ACHN (cell line): ENCODE data around the gene LDLRAD4.

ENCODE experiments used
- DNase-seq: peaks from one replicate; pipeline ENCODE4 v3.0.0-alpha.2; 2015
- in situ Hi-C: cut with HindIII; loops from 2 replicates; pipeline ENCODE4 v1.10.0; 2017; ENCODE audit warnings: low sequenced_read_pairs, low pct_ligation_motif_present, low pct_unique_long_range_greater_than_20kb

LDLRAD4 gene

DNA sequence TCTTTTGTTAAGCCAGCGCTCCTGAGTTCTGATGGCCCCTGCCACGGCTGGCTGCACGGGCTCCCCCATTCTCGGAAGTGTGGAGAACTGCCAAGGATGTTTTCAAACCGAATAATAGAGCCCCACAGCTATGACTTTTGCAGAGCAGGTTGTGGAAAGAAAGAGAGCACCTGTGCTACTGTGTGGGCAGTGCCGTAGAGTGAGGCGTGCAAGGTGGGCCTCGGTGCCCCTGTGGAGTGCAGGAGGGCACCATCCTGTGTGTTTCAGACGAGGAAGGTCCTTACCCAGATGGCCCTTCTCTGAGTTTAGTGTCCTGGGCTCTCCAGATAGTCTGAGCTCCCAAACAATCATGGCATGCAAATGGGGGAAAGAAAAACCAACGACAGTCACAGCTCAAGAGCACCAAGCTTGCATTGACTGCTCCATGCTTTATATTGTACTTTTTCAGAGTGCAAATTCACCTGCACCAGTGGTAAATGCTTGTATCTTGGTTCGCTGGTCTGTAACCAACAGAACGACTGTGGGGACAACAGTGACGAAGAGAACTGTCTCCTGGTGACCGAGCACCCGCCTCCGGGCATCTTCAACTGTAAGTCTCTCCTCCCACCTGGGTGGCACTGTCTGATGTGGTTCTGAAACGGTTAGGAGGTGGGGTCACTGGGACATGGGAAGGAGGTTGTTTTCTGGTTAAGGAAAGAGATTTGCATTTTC is 219.4 kb downstream of the LDLRAD4 start:
- in situ Hi-C loops = no loop called here
- no peak for DNase-seq

- in situ Hi-C loops = no loop called here
- no peak for DNase-seq
Observed at GRCh38 chr18:13438507-13439056, 220.0 kb downstream of the LDLRAD4 start.

DNA sequence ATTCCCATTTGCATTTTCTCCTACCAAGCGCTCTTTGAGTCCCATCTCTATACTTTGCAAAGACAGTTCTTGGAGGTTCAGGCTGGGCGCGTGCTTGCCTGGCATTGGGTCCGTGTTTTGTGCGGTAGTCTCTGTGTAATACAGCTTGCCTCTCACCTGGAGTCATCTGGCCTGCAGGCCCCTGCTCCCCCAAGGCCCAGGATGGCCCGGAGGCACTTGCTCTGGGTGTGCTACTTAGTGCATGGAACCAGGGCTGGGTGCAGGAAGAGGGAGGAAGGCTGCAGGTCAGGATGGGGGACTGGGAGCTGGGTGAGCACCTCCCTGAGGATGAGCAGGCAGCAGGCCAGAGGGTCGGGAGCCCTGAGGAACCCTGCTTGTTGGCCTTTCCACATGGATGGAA is 220.9 kb downstream of the LDLRAD4 start:
- DNase-seq = no peak
- in situ Hi-C loops = no loop called here

GRCh38 chr18:13440277-13441248 is 222.0 kb downstream of the LDLRAD4 start:
- DNase-seq = no peak
- in situ Hi-C loops = no loop called here

- no peak for DNase-seq
- in situ Hi-C loops = no loop called here
Observed at GRCh38 chr18:13441736-13442135, 223.2 kb downstream of the LDLRAD4 start.

DNA sequence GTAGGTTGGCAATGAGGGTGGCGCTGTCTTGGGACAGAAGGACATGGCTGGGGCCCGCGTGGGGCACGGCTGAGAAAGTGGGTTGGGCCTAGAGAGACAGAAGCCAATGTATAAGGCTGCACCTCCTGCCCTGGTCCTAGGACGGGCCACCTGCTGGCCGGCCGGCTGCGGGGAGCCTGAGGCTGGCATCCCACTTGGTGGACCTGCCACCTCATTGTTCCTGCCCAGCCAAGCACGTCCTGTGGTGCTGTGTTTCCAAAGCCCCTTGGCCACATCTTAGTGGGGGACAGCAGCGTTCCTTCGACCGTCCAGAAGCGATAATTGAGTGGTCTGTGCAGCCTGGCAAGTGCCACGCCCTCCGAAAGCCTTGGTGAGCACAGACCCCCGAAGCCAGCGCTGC is 223.9 kb downstream of the LDLRAD4 start:
- in situ Hi-C loops = no loop called here
- no peak for DNase-seq

DNA sequence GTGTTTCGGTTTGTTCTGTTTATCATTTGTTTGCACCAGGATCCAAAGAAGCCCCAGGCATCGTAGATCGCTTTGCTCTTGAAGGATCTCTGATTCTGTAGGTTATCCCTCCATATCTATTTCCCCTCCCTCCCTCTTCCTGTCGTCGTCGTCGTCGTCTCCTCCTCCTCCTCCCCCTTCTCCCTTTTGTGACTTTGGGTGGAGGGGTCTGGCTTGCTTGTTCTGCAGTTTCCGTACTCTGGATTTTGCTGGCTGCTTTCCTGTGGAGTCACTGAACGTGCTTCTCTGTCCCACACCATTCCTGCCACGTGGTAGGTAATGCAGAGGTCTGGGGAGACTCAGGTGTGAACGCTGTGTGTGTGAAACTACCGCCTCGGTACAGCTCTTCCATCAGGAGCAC is 225.0 kb downstream of the LDLRAD4 start:
- in situ Hi-C loops = no loop called here
- DNase-seq = no peak

DNA sequence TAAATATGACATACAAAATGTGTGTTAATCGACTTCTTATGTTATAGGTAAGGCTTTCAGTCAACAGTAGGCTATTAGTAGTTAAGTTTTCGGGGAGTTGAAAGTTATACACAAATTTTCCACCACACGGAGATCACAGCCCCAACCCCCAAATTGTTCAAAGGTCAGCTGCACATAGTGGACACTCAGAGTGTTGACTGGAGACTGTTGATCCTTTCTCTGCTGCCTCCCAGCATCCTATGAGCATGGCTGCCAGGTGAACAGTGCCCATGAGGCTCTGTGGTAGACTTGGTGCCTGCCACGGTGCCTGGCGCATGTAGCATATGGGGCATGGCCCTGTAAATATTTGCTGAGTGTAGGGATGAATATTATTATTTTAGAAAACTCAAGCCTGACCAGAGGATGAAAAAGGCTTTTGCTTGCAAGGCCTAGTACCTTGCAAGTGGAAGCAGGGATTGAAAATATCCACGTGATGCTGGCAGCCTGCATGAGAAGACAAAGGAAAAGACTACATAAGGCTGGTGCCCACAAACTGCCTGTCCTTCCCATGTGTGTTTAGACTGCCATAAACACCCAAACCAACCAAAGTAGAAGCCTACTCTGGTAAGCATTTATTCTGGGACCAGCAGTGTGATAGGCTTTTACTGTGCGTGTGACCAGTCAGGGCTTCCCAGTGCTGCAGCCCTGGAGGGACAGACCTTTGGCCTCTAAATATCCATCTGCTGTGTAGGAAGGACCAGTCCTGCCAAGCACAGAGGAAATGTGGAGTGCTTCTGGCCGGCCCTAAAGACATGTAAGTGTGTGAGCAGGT is 226.1 kb downstream of the LDLRAD4 start:
- in situ Hi-C loops = no loop called here
- DNase-seq = no peak

- in situ Hi-C loops = no loop called here
- no peak for DNase-seq
Observed at GRCh38 chr18:13445241-13445897, 226.8 kb downstream of the LDLRAD4 start.

- in situ Hi-C loops = no loop called here
- DNase-seq = no peak
Observed at GRCh38 chr18:13446024-13446423, 227.5 kb downstream of the LDLRAD4 start.

GRCh38 chr18:13446610-13447461 is 228.3 kb downstream of the LDLRAD4 start:
- in situ Hi-C loops = no loop called here

DNA sequence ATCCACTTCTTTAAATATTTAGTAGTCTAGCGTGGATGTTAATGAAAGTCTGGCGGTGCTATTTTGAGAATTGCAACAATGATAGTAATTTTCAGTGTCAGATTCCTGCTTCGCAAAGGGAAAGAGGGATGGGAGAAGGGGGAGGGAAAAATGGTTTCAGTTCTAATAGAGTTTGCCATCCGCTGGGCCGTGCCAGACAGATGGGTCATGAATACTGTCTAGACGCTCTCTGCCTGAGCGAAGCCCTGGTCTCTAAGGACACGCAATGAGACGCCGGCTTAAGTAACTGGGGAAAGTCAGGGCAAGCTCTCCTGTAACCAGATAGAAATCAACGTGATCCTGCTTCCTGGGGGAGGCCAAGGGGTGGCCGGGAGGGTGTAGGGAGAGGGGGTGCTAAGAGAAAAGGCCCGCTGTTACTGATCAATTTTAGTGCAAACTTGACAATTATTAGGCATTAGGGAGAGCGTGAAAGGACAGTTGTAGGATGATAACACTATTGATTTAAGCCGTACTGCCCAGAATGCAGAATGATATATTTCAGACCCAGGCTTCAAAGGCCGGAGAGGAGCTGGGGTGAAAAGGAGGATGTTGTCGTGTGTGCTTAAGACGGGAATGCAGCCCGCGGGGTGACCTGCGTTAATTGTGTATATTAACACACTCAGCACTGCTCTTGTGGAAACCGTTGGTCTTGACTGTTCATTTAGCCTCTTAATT is 229.2 kb downstream of the LDLRAD4 start:
- no peak for DNase-seq
- in situ Hi-C loops = no loop called here

More at GRCh38 chr18:13446610-13447461, 228.3 kb downstream of the LDLRAD4 start:
- no peak for DNase-seq

DNA sequence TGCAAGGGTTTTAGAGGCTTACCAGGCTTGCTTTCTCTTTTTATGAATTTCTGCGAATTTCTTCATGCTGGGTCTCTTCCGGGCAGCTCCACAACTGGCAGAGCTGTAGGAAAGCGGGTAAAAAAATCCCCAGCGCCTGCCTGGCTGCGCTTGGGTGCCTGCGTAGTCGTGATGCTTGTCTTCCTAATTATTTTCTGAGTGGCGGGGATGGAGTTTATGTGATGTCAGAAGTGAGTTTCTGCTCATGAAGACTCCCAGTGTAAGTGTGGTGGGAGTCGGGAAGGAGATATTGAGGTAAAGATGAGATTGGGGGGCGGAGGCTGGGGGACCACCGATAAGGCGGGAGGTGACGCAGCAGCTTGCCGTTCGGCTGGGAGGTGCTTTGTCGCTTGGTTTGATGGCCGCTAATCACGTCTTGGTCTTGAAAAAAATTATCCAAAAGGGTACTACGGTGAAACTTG is 229.8 kb downstream of the LDLRAD4 start:
- in situ Hi-C loops = no loop called here
- no peak for DNase-seq

- no peak for DNase-seq
- in situ Hi-C loops = no loop called here
Observed at GRCh38 chr18:13449651-13450050, 231.1 kb downstream of the LDLRAD4 start.

DNA sequence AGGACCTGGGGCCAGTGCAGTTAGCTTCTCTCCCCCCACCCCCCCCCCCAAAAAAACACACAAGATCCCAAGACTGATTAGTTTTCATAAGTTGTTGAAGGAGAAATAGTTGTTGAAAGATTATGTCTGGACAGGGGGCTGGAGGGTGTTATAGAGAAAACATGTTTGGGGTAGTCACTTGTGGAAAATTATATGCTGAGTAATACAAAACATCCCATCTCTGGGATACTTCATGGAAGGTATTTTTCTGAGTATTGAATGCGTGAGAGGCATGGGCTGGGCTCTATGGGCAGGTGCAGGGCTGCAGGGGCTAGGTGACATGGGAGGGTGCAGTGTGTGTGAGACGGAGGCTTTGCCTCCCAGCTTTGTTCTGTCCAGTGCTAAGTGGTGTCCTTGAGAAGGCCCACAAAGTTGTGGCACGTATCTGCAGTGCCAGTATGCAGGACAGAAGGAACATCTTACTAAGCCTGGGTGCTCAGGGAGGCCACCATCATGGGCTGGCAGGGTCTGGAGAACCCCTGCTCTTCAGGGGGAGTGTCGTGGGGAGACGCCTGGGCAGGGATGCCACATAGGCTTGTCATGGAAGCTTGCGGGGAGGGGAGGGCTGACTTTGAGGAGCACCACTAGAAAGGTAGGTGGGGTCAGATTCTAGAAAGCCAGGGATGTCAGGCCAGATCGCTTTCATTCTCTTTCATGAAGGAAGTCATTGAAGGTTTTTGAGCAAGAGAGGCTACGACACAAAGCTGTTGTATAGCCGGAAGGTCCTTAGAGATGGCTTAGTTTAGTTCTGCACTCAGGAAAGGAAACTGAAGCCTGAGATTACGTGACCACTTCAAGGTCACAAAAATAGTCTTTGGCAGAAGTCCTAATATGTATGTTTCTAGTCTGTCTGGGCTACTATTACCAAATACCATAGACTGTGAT is 232.0 kb downstream of the LDLRAD4 start:
- DNase-seq = no peak
- in situ Hi-C loops = no loop called here

DNA sequence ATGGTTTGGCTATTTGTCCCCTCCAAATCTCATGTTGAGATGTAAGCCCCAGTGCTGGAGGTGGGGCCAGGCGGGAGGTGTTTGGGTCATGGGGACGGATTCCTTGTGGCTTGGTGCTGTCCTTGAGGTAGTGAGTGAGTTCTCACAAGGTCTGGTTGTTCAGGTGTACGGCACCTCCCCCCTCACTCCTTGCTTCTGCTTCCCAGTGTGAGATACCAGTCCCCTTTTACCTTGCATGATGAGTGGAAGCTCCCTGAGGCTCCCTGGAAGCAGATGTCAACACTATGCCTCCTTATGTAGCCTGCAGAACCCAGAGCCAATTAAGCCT is 232.6 kb downstream of the LDLRAD4 start:
- in situ Hi-C loops = no loop called here
- DNase-seq = no peak
